PC-3 (cell line): ENCODE results near the gene CCDC192.

Experiments used
- EZH2 ChIP-seq: fragments of 300-600 bp; sonication (generic); IDR thresholded peaks from one replicate; pipeline ENCODE4 v1.6.1; 2017; ENCODE audit warnings: antibody characterized with exemption, mild to moderate bottlenecking, low read length; ENCODE audit not compliant: unreplicated experiment
- EZH2phosphoT487 ChIP-seq: fragments of 300-600 bp; sonication (generic); IDR thresholded peaks from 2 replicates; pipeline ENCODE4 v1.6.1; 2018; ENCODE audit warnings: mild to moderate bottlenecking, antibody characterized with exemption, low read length, borderline replicate concordance
- TF ChIP-seq, protein P1 (sequence below): fragments of 300-600 bp; sonication (generic); conservative IDR thresholded peaks from 2 replicates; pipeline ENCODE4 v1.5.1; 2017; ENCODE audit warnings: antibody characterized with exemption, low read depth, mild to moderate bottlenecking, low read length

DNA sequence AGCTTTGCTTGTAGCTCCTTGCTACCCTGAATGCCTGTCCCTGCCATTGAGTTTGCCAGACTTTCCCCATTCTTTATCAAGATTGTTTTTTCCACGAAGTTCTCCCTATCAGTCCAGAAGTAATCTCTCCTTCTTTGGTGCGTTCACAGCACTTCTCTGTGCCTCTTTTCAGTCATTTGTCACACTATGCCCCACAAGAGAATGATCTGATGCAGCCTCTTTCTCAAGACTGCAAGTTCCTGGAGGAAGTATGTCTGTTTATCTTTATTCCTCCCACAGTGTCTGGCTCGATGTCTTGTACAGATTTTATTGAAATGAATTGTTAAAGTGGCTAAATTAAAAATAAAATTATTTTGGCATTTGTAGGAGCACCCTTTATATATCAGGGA is 99.3 kb downstream of the CCDC192 start:
- TF ChIP-seq EZH2phosphoT487 = no peak
- TF ChIP-seq, protein P1, sequence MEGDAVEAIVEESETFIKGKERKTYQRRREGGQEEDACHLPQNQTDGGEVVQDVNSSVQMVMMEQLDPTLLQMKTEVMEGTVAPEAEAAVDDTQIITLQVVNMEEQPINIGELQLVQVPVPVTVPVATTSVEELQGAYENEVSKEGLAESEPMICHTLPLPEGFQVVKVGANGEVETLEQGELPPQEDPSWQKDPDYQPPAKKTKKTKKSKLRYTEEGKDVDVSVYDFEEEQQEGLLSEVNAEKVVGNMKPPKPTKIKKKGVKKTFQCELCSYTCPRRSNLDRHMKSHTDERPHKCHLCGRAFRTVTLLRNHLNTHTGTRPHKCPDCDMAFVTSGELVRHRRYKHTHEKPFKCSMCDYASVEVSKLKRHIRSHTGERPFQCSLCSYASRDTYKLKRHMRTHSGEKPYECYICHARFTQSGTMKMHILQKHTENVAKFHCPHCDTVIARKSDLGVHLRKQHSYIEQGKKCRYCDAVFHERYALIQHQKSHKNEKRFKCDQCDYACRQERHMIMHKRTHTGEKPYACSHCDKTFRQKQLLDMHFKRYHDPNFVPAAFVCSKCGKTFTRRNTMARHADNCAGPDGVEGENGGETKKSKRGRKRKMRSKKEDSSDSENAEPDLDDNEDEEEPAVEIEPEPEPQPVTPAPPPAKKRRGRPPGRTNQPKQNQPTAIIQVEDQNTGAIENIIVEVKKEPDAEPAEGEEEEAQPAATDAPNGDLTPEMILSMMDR = no peak
- TF ChIP-seq EZH2 = no peak
